GM19238 (cell line): ENCODE data around the gene PTAR1.
A peak's percentile ranks its signal among the peaks of the same experiment; 100 is the strongest.
"Not testable (repeated sequence)": the region's sequence is repeated elsewhere in the genome, so short reads cannot be mapped to it uniquely, and the experiment has no call there.

ENCODE experiments used
- DNase-seq: peaks from one replicate; pipeline ENCODE4 v3.0.0; 2011; ENCODE audit warnings: low spot score; ENCODE audit not compliant: insufficient read length

PTAR1 gene

GRCh38 chr9:69759421-69760277 is at the start of gene PTAR1:
Gene PTAR1, minus strand, starts transcription at chr9:69760011. Its CDS starts 73 bp downstream, at chr9:69759938.
- DNase-seq = peak; percentile 72

- no peak for DNase-seq
These were observed 49.6 kb upstream of the PTAR1 start for GRCh38 chr9:69809304-69809863.

GRCh38 chr9:69806627-69807026 is 46.8 kb upstream of the PTAR1 start:
- DNase-seq = no peak

- DNase-seq = no peak
These were observed 46.2 kb upstream of the PTAR1 start for GRCh38 chr9:69805962-69806515.

GRCh38 chr9:69801989-69802388 is 42.2 kb upstream of the PTAR1 start:
- DNase-seq = no peak

- not testable (repeated sequence) for DNase-seq
These were observed 40.2 kb upstream of the PTAR1 start for GRCh38 chr9:69800027-69800426.

- DNase-seq = not testable (repeated sequence)
These were observed 39.7 kb upstream of the PTAR1 start for GRCh38 chr9:69799521-69799920.

- DNase-seq = no peak
These were observed 38.9 kb upstream of the PTAR1 start for GRCh38 chr9:69798744-69799143.

GRCh38 chr9:69797675-69798074 is 37.9 kb upstream of the PTAR1 start:
- DNase-seq = no peak

- DNase-seq = no peak
These were observed 34.5 kb upstream of the PTAR1 start for GRCh38 chr9:69794356-69794755.

- no peak for DNase-seq
These were observed 25.9 kb upstream of the PTAR1 start for GRCh38 chr9:69785757-69786156.

- no peak for DNase-seq
These were observed 13.4 kb upstream of the PTAR1 start for GRCh38 chr9:69773258-69773657.

- DNase-seq = no peak
These were observed 12.1 kb upstream of the PTAR1 start for GRCh38 chr9:69771775-69772418.

GRCh38 chr9:69768716-69769115 is 8.9 kb upstream of the PTAR1 start:
- no peak for DNase-seq

GRCh38 chr9:69768101-69768500 is 8.3 kb upstream of the PTAR1 start:
- DNase-seq = no peak

- not testable (repeated sequence) for DNase-seq
These were observed 4.1 kb upstream of the PTAR1 start for GRCh38 chr9:69763862-69764261.

- DNase-seq = no peak
These were observed 2.7 kb upstream of the PTAR1 start for GRCh38 chr9:69762527-69762926.

- no peak for DNase-seq
These were observed 433 bp upstream of the PTAR1 start for GRCh38 chr9:69760278-69760610.

- DNase-seq = no peak
These were observed 790 bp downstream of the PTAR1 start for GRCh38 chr9:69759021-69759420.

- DNase-seq = no peak
These were observed 1.7 kb downstream of the PTAR1 start for GRCh38 chr9:69757996-69758675.

- no peak for DNase-seq
These were observed 4.6 kb downstream of the PTAR1 start for GRCh38 chr9:69755205-69755604.

GRCh38 chr9:69753830-69754229 is 6.0 kb downstream of the PTAR1 start:
- no peak for DNase-seq
